Neural progenitor cell (in vitro differentiated cells): ENCODE data around the gene NEXN. TPM values are rescaled to one million over a fixed set of nuclear protein-coding genes. Genes with fewer than 3 reads are reported as not detected.

Source experiments
- DNase-seq: peaks from one replicate; pipeline ENCODE4 v3.0.0-alpha.2; 2016; ENCODE audit warnings: low spot score
- H2AFZ ChIP-seq: fragments of 200-600 bp; sonication (generic); replicated peaks from 2 replicates; pipeline ENCODE4 v1.6.1; 2016; ENCODE audit warnings: antibody characterized with exemption
- H3F3A ChIP-seq: fragments of 200-600 bp; sonication (generic); 2 replicates; pipeline ENCODE4 v1.6.1; 2016; ENCODE audit warnings: antibody characterized with exemption, low read depth
- H3K27ac ChIP-seq: fragments of 200-600 bp; sonication (generic); 2 replicates; pipeline ENCODE4 v1.5.1; 2016; ENCODE audit warnings: mild to moderate bottlenecking
- H3K27me3 ChIP-seq: fragments of 200-600 bp; sonication (generic); 2 replicates; pipeline ENCODE4 v1.6.1; 2016; ENCODE audit warnings: mild to moderate bottlenecking, moderate library complexity
- H3K36me3 ChIP-seq: fragments of 200-600 bp; sonication (generic); 2 replicates; pipeline ENCODE4 v1.5.1; 2016
- H3K4me1 ChIP-seq: fragments of 200-600 bp; sonication (generic); 2 replicates; pipeline ENCODE4 v1.6.1; 2016; ENCODE audit warnings: mixed run types
- H3K4me2 ChIP-seq: fragments of 200-600 bp; sonication (generic); 2 replicates; pipeline ENCODE4 v1.6.1; 2016
- H3K4me3 ChIP-seq: fragments of 200-600 bp; sonication (generic); 2 replicates; pipeline ENCODE4 v1.5.1; 2016
- H3K79me2 ChIP-seq: fragments of 200-600 bp; sonication (generic); 2 replicates; pipeline ENCODE4 v1.6.1; 2016; ENCODE audit warnings: low read depth
- H3K9ac ChIP-seq: fragments of 200-600 bp; sonication (generic); 2 replicates; pipeline ENCODE4 v1.6.1; 2016
- H3K9me3 ChIP-seq: fragments of 200-600 bp; sonication (generic); 2 replicates; pipeline ENCODE4 v1.5.1; 2016; ENCODE audit warnings: low read depth
- H4K20me1 ChIP-seq: fragments of 200-600 bp; sonication (generic); 2 replicates; pipeline ENCODE4 v1.6.1; 2016; ENCODE audit warnings: low read depth
- H3K27ac Mint-ChIP-seq: 3 replicates; pipeline ENCODE4 v1.8.0; 2021; ENCODE audit warnings: mixed read lengths
- H3K27me3 Mint-ChIP-seq: 2 replicates; pipeline ENCODE4 v1.8.0; 2022; ENCODE audit warnings: low read depth, mild to moderate bottlenecking, inconsistent platforms, moderate library complexity, mixed read lengths; ENCODE audit not compliant: insufficient read depth
- H3K36me3 Mint-ChIP-seq: 3 replicates; pipeline ENCODE4 v1.8.0; 2021; ENCODE audit warnings: mixed read lengths
- H3K4me1 Mint-ChIP-seq: 3 replicates; pipeline ENCODE4 v1.8.0; 2021; ENCODE audit warnings: mixed read lengths
- H3K4me3 Mint-ChIP-seq: 3 replicates; pipeline ENCODE4 v1.8.0; 2021; ENCODE audit warnings: mild to moderate bottlenecking, moderate library complexity, mixed read lengths
- H3K9me3 Mint-ChIP-seq: 3 replicates; pipeline ENCODE4 v1.8.0; 2020; ENCODE audit warnings: mixed read lengths
- EZH2 ChIP-seq: fragments of 200-600 bp; sonication (generic); IDR thresholded peaks from 2 replicates; pipeline ENCODE4 v1.6.1; 2017; ENCODE audit warnings: antibody characterized with exemption, mild to moderate bottlenecking, moderate library complexity
- EZH2phosphoT487 ChIP-seq: fragments of 200-600 bp; sonication (generic); IDR thresholded peaks from 2 replicates; pipeline ENCODE4 v1.6.1; 2017; ENCODE audit warnings: antibody characterized with exemption
- total RNA-seq: library from RNA; depleted of rRNA; stranded (reverse); fragments of >200 nt; gene quantifications from 2 replicates; pipeline ENCODE4 v1.2.3, GENCODE V29; 2015; ENCODE audit warnings: low replicate concordance
- TF ChIP-seq, protein P1 (sequence below): fragments of 200-600 bp; sonication (generic); IDR thresholded peaks from 2 replicates; pipeline ENCODE4 v1.5.1; 2017; ENCODE audit warnings: antibody characterized with exemption, mild to moderate bottlenecking

NEXN gene
- 2.0 and 2.4 TPM in 2 replicates for total RNA-seq

DNA sequence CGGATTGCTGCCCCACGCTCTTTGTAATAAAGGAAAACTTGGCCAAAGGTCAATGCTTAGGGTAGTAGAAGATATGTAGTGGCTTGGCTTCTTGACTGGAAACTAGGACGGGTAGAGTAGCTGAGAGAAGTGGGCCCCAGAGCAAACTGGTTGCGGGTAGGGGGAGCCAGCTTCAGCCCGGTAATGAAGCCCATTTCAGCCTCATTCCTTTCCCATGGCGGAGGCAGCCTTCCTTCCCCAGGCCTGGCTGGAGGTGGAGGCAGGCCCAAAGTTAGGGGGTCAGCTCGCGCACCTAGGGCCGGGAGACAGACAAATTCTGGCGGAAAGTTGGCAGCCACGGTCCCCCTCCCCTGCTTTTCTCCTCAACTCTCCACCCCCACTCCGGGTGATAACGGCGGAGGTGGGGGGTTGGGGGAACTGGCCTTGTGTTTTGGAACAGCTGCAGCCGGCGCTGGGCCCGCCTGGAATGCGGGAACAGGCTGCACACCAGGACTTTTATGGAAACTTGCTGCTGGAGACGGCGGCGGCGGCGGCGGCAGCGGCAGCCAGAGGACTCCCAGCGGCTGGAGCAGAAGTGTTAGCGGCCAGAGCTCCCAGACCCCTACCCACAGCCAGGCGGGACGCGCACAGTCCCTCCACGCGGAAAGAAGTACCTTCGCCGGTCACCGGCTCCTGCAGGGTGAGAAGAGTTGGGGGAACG, at the start of gene NEXN:
Gene NEXN, plus strand, starts transcription at position 544 of the 700 bp plus-strand sequence. CDS start 27,483 bp downstream, outside the sequence.
- Histone ChIP-seq H3K27ac (peak within 1 kb of the TSS; percentile 92), H2AFZ (peak within 1 kb of the TSS; percentile 91), H4K20me1 (no peaks in the 10 kb centered on the region), H3K4me2 (peak within 1 kb of the TSS; percentile 78), H3F3A (peaks cover 11% of the 10 kb centered on the region), H3K9ac (peak within 1 kb of the TSS; percentile 47), H3K4me3 (peak within 1 kb of the TSS; percentile 74), H3K9me3 (no peaks in the 10 kb centered on the region), H3K36me3 (no peaks in the 10 kb centered on the region), H3K27me3 (no peaks in the 10 kb centered on the region), H3K79me2 (no peaks in the 10 kb centered on the region), H3K4me1 (peaks cover 4% of the 10 kb centered on the region)
- peaks cover 2% of the 10 kb centered on the region for H3K27me3 Mint-ChIP-seq
- peak; percentile 88 for DNase-seq
- no peaks in the 10 kb centered on the region for H3K9me3 Mint-ChIP-seq
- TF ChIP-seq, protein P1, sequence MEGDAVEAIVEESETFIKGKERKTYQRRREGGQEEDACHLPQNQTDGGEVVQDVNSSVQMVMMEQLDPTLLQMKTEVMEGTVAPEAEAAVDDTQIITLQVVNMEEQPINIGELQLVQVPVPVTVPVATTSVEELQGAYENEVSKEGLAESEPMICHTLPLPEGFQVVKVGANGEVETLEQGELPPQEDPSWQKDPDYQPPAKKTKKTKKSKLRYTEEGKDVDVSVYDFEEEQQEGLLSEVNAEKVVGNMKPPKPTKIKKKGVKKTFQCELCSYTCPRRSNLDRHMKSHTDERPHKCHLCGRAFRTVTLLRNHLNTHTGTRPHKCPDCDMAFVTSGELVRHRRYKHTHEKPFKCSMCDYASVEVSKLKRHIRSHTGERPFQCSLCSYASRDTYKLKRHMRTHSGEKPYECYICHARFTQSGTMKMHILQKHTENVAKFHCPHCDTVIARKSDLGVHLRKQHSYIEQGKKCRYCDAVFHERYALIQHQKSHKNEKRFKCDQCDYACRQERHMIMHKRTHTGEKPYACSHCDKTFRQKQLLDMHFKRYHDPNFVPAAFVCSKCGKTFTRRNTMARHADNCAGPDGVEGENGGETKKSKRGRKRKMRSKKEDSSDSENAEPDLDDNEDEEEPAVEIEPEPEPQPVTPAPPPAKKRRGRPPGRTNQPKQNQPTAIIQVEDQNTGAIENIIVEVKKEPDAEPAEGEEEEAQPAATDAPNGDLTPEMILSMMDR: no peak
- TF ChIP-seq EZH2 (no peak), EZH2phosphoT487 (no peak)
- peak within 1 kb of the TSS; percentile 81 for H3K27ac Mint-ChIP-seq
- H3K4me3 Mint-ChIP-seq: peak within 1 kb of the TSS; percentile 91
- peaks cover 2% of the 10 kb centered on the region for H3K36me3 Mint-ChIP-seq
- H3K4me1 Mint-ChIP-seq: peaks cover 9% of the 10 kb centered on the region

DNA sequence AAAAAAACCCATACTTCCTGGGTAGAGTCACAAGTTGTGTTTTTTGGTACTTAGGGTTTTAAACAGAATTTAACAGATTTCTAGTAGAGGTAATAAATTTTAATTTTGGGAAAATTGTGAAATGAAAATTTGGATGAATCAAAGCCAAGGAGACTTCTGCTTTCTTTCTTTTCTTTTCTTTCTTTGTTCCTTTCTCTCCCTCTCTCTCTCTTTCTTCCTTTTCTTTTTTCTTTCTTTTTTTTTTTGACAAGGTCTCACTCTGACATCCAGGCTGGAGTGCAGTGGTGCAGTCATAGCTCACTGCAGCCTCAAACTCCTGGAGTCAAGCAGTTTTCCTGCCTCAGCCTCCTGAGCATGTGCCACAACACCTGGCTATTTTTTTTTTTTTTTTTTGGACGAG, 46.9 kb upstream of the NEXN start:
- Histone ChIP-seq H3K9ac (no peak overlapping the region), H3K4me2 (no peak overlapping the region), H3F3A (no peaks in the 10 kb centered on the region), H3K36me3 (peaks cover 3% of the 10 kb centered on the region), H3K79me2 (no peaks in the 10 kb centered on the region), H3K27ac (no peak overlapping the region), H2AFZ (no peak overlapping the region), H3K4me3 (no peak overlapping the region), H3K27me3 (no peaks in the 10 kb centered on the region), H3K4me1 (no peaks in the 10 kb centered on the region), H4K20me1 (no peaks in the 10 kb centered on the region), H3K9me3 (no peaks in the 10 kb centered on the region)
- no peak for DNase-seq
- H3K4me1 Mint-ChIP-seq: no peaks in the 10 kb centered on the region
- H3K36me3 Mint-ChIP-seq: no peaks in the 10 kb centered on the region
- H3K27me3 Mint-ChIP-seq: no peaks in the 10 kb centered on the region
- no peaks in the 10 kb centered on the region for H3K9me3 Mint-ChIP-seq
- TF ChIP-seq EZH2 (no peak), EZH2phosphoT487 (no peak)
- TF ChIP-seq, protein P1: no peak
- no peak overlapping the region for H3K4me3 Mint-ChIP-seq
- no peak overlapping the region for H3K27ac Mint-ChIP-seq

DNA sequence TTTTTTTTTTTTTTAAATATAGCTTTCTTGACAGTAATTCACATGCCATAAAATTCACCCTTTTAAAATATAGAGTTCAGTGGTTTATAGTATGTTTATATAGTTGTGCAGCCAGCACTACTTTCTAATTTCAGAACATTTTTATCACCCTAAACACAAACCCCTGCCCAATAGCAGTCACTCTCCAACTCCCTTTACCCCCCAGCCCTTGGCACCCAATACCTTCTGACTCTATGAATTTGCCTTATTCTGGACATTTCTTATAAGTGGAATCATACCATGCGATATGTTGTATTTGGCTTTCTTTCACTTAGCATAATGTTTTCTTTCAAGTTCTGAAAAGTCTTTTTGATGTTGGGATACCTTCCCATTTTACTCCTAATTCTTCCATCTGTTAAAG, 42.5 kb upstream of the NEXN start:
- no peaks in the 10 kb centered on the region for H3K4me1 ChIP-seq
- no peak for TF ChIP-seq EZH2phosphoT487
- TF ChIP-seq, protein P1: no peak
- no peak for TF ChIP-seq EZH2
- no peaks in the 10 kb centered on the region for H3K27me3 ChIP-seq
- no peaks in the 10 kb centered on the region for H3K4me1 Mint-ChIP-seq
- H3K27ac ChIP-seq: no peak overlapping the region
- no peak overlapping the region for H3K4me2 ChIP-seq
- H3K27me3 Mint-ChIP-seq: no peaks in the 10 kb centered on the region
- no peaks in the 10 kb centered on the region for H3F3A ChIP-seq
- no peaks in the 10 kb centered on the region for H3K79me2 ChIP-seq
- no peaks in the 10 kb centered on the region for H3K9me3 ChIP-seq
- no peak overlapping the region for H3K4me3 ChIP-seq
- H3K36me3 ChIP-seq: peaks cover 3% of the 10 kb centered on the region
- H3K4me3 Mint-ChIP-seq: no peak overlapping the region
- no peaks in the 10 kb centered on the region for H3K9me3 Mint-ChIP-seq
- no peak overlapping the region for H3K9ac ChIP-seq
- no peak overlapping the region for H3K27ac Mint-ChIP-seq
- H2AFZ ChIP-seq: no peak overlapping the region
- no peak for DNase-seq
- no peaks in the 10 kb centered on the region for H3K36me3 Mint-ChIP-seq
- no peaks in the 10 kb centered on the region for H4K20me1 ChIP-seq
